Esophagus (tissue), 2 donors: ENCODE data around the gene TMEM39B. TPM values are rescaled to one million over a fixed set of nuclear protein-coding genes. Genes with fewer than 3 reads are reported as not detected.
A peak's percentile ranks its signal among the peaks of the same experiment; 100 is the strongest.

Experiments
- H3K27ac ChIP-seq, 2 donors: one replicate each; pipeline ENCODE4 v1.5.1; 2013; ENCODE audit warnings: low read depth in 2 of 2, mild to moderate bottlenecking in 2 of 2, inconsistent platforms in 1 of 2, low read length in 1 of 2, moderate library complexity in 1 of 2
- H3K27me3 ChIP-seq, 2 donors: one replicate each; pipeline ENCODE4 v1.6.1; 2013; ENCODE audit warnings: low read length in 2 of 2, control low read depth in 1 of 2, mild to moderate bottlenecking in 1 of 2; ENCODE audit not compliant: insufficient read depth in 2 of 2, control insufficient read depth in 1 of 2
- H3K36me3 ChIP-seq, 2 donors: one replicate each; pipeline ENCODE4 v1.6.1; 2013; ENCODE audit warnings: low read length in 1 of 2; ENCODE audit not compliant: control insufficient read depth in 2 of 2, insufficient read depth in 2 of 2
- H3K4me1 ChIP-seq, 2 donors: one replicate each; pipeline ENCODE4 v1.6.1; 2013; ENCODE audit warnings: low read length in 1 of 2; ENCODE audit not compliant: control insufficient read depth in 2 of 2, insufficient read depth in 2 of 2
- H3K4me3 ChIP-seq, 2 donors: one replicate each; pipeline ENCODE4 v1.5.1; 2013; ENCODE audit warnings: low read length in 2 of 2, mild to moderate bottlenecking in 2 of 2, low read depth in 1 of 2, moderate library complexity in 1 of 2
- H3K9me3 ChIP-seq, 2 donors: one replicate each; pipeline ENCODE4 v1.6.1; 2013; ENCODE audit warnings: mild to moderate bottlenecking in 2 of 2, low read depth in 1 of 2, low read length in 1 of 2, moderate library complexity in 1 of 2; ENCODE audit not compliant: control insufficient read depth in 2 of 2, insufficient read depth in 1 of 2
- WGBS, 2 donors: extraction: QIAGEN DNeasy Blood & Tissue Kit; methylation state at CpG; one replicate each; pipeline ENCODE4 v1.1.7; 2013; 5-methylcytosine and 5-hydroxymethylcytosine counted together
- polyA plus RNA-seq, 2 donors: library from polyadenylated mRNA; stranded (reverse); fragments of 200-250 nt; gene quantifications; one replicate each; pipeline ENCODE4 v1.2.3, GENCODE V29; 2013
- donor health status: healthy with polysubstance abuse.
- donor health status: Bipolar disorder and iron deficiency.

Gene TMEM39B
- polyA plus RNA-seq, result 1 to 10 TPM; 6.8 to 9.5 TPM

- Histone ChIP-seq H3K4me1 (peaks cover 0 to 5% of the 10 kb centered on the region in 2 donors), H3K27ac (peak within 1 kb of the TSS; percentile 90 to 97), H3K36me3 (peaks cover 14 to 15% of the 10 kb centered on the region in 2 donors), H3K9me3 (no peaks in the 10 kb centered on the region), H3K27me3 (no peaks in the 10 kb centered on the region), H3K4me3 (peak within 1 kb of the TSS; percentile 77 to 89)
- WGBS, 2 donors, result 0 to 1% methylated on average over 65 to 67 of the region's 67 CpGs
Observed at GRCh38 chr1:32072622-32073298, at the start of gene TMEM39B. Gene TMEM39B, plus strand, starts transcription at chr1:32072939. Its CDS starts 109 bp downstream, at chr1:32073048.

GRCh38 chr1:32023351-32023750, 49.4 kb upstream of the TMEM39B start:
- WGBS, 2 donors, result 65 to 70% methylated on average over 3 of the region's 3 CpGs

GRCh38 chr1:32025515-32025914, 47.2 kb upstream of the TMEM39B start:
- no peak overlapping the region for H3K27ac ChIP-seq
- H3K4me3 ChIP-seq, result no peak overlapping the region
- no peaks in the 10 kb centered on the region for H3K4me1 ChIP-seq
- no peaks in the 10 kb centered on the region for H3K27me3 ChIP-seq
- no peaks in the 10 kb centered on the region for H3K36me3 ChIP-seq
- no peaks in the 10 kb centered on the region for H3K9me3 ChIP-seq
- 85 to 87% methylated on average over 6 of the region's 6 CpGs for WGBS, 2 donors

More at GRCh38 chr1:32023351-32023750, 49.4 kb upstream of the TMEM39B start:
- Histone ChIP-seq H3K36me3 (no peaks in the 10 kb centered on the region), H3K4me3 (no peak overlapping the region), H3K9me3 (no peaks in the 10 kb centered on the region), H3K27me3 (no peaks in the 10 kb centered on the region), H3K4me1 (peaks cover 3 to 9% of the 10 kb centered on the region in 2 donors), H3K27ac (no peak overlapping the region)

GRCh38 chr1:32028746-32029145, 44.0 kb upstream of the TMEM39B start:
- Histone ChIP-seq H3K27me3 (no peaks in the 10 kb centered on the region), H3K4me3 (no peak overlapping the region), H3K4me1 (no peaks in the 10 kb centered on the region), H3K36me3 (peaks cover 5 to 6% of the 10 kb centered on the region in 2 donors), H3K9me3 (no peaks in the 10 kb centered on the region), H3K27ac (no peak overlapping the region)
- WGBS, 2 donors, result 89 to 94% methylated on average over 3 of the region's 3 CpGs

DNA sequence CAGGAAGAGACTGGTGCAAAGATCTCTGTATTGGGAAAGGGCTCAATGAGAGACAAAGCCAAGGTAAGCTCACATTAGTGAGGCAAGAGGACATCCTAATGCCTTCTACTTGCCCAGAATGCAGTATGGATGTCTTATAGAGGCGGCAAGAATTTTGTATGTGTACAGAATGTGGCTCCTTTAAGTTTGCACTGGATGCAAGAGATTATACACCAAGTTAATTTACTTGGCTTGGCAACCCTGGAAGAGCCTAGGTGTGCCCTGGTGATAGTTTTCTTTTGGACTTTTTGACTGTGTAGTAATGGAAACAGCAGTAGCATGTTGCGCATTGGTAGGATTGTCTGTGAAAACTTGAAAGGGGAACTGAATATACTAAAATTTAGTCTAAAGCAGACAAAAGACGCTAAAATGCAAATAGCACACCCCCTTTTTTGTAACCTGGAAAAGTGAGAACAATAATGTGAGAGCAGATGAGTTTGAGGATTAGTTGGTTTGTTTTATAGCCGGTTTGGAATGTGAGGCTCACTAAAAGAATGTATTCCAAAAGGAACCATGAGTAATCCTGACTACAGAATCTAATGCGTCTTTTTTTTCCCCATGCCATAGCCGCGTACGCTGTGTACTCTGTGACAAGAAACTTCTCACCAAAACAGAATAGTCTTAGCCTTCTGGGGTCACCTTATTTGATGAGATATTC, 41.0 kb upstream of the TMEM39B start:
- Histone ChIP-seq H3K9me3 (no peaks in the 10 kb centered on the region), H3K4me3 (no peak overlapping the region), H3K36me3 (peaks cover 5 to 9% of the 10 kb centered on the region in 2 donors), H3K27me3 (no peaks in the 10 kb centered on the region), H3K27ac (no peak overlapping the region), H3K4me1 (no peaks in the 10 kb centered on the region)
- 65 to 74% methylated on average over 8 of the region's 8 CpGs for WGBS, 2 donors

DNA sequence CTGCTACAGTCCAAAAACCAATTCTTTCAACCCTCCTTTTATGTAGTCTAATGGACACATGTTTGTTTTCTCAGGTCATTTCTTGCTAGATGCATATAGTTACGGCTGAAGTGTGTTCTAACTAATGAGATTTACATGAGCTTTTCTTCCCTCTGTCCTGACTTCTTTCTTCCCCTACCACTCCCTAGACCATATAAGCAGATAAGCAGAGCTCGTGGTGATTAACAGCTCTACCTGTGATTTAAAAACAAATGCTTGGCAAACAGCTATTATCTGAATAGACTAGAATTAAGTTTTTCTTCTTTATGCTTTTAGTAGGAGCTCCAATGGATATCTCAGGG, 40.5 kb upstream of the TMEM39B start:
- Histone ChIP-seq H3K4me1 (no peaks in the 10 kb centered on the region), H3K27ac (no peak overlapping the region), H3K4me3 (no peak overlapping the region), H3K36me3 (peaks cover 5 to 10% of the 10 kb centered on the region in 2 donors), H3K27me3 (no peaks in the 10 kb centered on the region), H3K9me3 (no peaks in the 10 kb centered on the region)
- 56 to 64% methylated on average over 2 of the region's 2 CpGs for WGBS, 2 donors

DNA sequence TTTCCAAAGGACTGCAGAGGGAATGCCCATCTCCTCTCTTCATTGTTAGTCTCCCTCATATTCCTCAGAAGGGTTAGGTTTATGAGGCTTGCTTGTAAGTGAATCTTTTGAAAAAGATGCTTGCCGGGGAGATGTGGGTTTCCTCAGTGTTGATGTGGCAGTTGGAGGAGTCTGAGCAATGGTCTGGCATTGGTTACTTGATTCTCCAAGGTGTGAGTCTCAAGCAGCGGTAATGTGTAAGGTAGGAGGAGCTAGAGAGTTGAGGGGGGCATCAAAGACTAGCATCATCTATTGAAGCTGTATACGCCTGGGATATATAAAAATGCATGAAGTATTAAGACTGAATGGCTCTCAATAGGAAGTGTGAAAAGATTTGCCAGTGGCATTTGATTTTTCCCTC, 37.6 kb upstream of the TMEM39B start:
- H3K4me1 ChIP-seq, result no peaks in the 10 kb centered on the region
- 84 to 88% methylated on average over 3 of the region's 3 CpGs for WGBS, 2 donors
- peaks cover 16 to 23% of the 10 kb centered on the region in 2 donors for H3K36me3 ChIP-seq
- H3K27me3 ChIP-seq, result no peaks in the 10 kb centered on the region
- no peak overlapping the region for H3K4me3 ChIP-seq
- H3K27ac ChIP-seq, result no peak overlapping the region
- no peaks in the 10 kb centered on the region for H3K9me3 ChIP-seq

GRCh38 chr1:32040711-32041110, 32.0 kb upstream of the TMEM39B start:
- Histone ChIP-seq H3K4me3 (no peak overlapping the region), H3K9me3 (no peaks in the 10 kb centered on the region), H3K27ac (no peak overlapping the region), H3K4me1 (no peaks in the 10 kb centered on the region), H3K27me3 (no peaks in the 10 kb centered on the region), H3K36me3 (peaks cover 21 to 34% of the 10 kb centered on the region in 2 donors)
- 89 to 90% methylated on average over 3 of the region's 3 CpGs for WGBS, 2 donors

DNA sequence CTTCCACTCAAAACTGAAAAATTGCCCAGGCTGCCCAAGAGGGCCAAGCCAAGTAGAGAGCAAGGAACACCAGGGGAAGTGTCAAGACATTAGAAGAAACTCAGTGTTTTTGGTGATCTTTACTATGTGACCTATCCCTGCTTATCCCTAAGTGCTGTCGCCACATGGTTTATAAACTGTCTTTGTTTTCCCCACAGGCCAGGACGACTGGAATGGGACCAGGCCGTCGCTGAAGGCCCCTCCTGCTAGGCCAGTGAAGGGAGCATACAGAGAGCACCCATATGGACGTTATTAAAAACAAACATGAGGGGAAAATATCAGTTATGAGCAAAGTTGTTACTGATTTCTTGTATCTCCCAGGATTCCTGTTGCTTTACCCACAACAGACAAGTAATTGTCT, 30.4 kb upstream of the TMEM39B start:
- Histone ChIP-seq H3K4me3 (no peak overlapping the region), H3K36me3 (peaks cover 24 to 33% of the 10 kb centered on the region in 2 donors), H3K27me3 (no peaks in the 10 kb centered on the region), H3K27ac (no peak overlapping the region), H3K4me1 (no peaks in the 10 kb centered on the region), H3K9me3 (no peaks in the 10 kb centered on the region)
- whole genome bisulfite sequencing, 2 donors, result 72 to 75% methylated on average over 5 of the region's 5 CpGs

GRCh38 chr1:32044234-32044633, 28.5 kb upstream of the TMEM39B start:
- Histone ChIP-seq H3K27me3 (no peaks in the 10 kb centered on the region), H3K27ac (no peak overlapping the region), H3K4me1 (no peaks in the 10 kb centered on the region), H3K9me3 (no peaks in the 10 kb centered on the region), H3K36me3 (peaks cover 22 to 24% of the 10 kb centered on the region in 2 donors), H3K4me3 (no peak overlapping the region)
- 79 to 89% methylated on average over 1 of the region's 1 CpG for WGBS, 2 donors
